Ascending aorta (tissue), 2 donors: Measurements from ENCODE around the gene LAMP1. TPM values are rescaled to one million over a fixed set of nuclear protein-coding genes. Genes with fewer than 3 reads are reported as not detected.

Source experiments
- DNase-seq, 2 donors: peaks; one replicate each; pipeline ENCODE4 v3.0.0-alpha.2; 2019; ENCODE audit warnings: low spot score in 2 of 2
- H3K27ac ChIP-seq, 2 donors: fragments of 200-600 bp; sonication (generic); one replicate each; pipeline ENCODE4 v1.5.1; 2016 to 2017; ENCODE audit warnings: mild to moderate bottlenecking in 1 of 2
- H3K27me3 ChIP-seq: fragments of 200-600 bp; sonication (generic); one replicate; pipeline ENCODE4 v1.5.1; 2017
- H3K36me3 ChIP-seq, 2 donors: fragments of 200-600 bp; sonication (generic); one replicate each; pipeline ENCODE4 v1.5.1; 2016
- H3K4me1 ChIP-seq, 2 donors: fragments of 200-600 bp; sonication (generic); one replicate each; pipeline ENCODE4 v1.5.1; 2016 to 2017; ENCODE audit warnings: mild to moderate bottlenecking in 1 of 2
- H3K4me3 ChIP-seq, 2 donors: fragments of 200-600 bp; sonication (generic); one replicate each; pipeline ENCODE4 v1.5.1; 2016 to 2017; ENCODE audit warnings: mild to moderate bottlenecking in 1 of 2
- H3K9me3 ChIP-seq, 2 donors: fragments of 200-600 bp; sonication (generic); one replicate each; pipeline ENCODE4 v1.5.1; 2016
- CTCF ChIP-seq, 3 experiments: fragments of 200-600 bp in 2 of 3; fragments of 450-650 bp in 1 of 3; sonication (generic) in 2 of 3; IDR thresholded peaks; one replicate each; pipeline ENCODE4 v1.5.1; 2016 to 2019; ENCODE audit warnings: antibody characterized with exemption in 3 of 3, mild to moderate bottlenecking in 1 of 3, moderate library complexity in 1 of 3
- intact Hi-C: fragments of 100-400 bp; cut with DNase I; formaldehyde crosslinking; loops from one replicate; pipeline ENCODE4 v1.15.1; 2023
- total RNA-seq: library from RNA; depleted of rRNA; stranded (reverse); fragments of >200 nt; gene quantifications from one replicate; pipeline ENCODE4 v1.1.0, GENCODE V29; 2016

Gene LAMP1
- total RNA-seq, 1 donor from 2014 or later, result 126 TPM

GRCh38 chr13:113350938-113351335 is 53.9 kb downstream of the LAMP1 start:
- Histone ChIP-seq H3K27ac (no peak overlapping the region), H3K4me1 (no peaks in the 10 kb centered on the region), H3K9me3 (no peaks in the 10 kb centered on the region), H3K4me3 (no peak overlapping the region), H3K27me3 (no peaks in the 10 kb centered on the region), H3K36me3 (no peaks in the 10 kb centered on the region)
- DNase-seq, result no peak
- intact Hi-C loops, result no loop called here
- TF ChIP-seq CTCF (IDR thresholded peaks at IDR 0.05), result no peak

DNA sequence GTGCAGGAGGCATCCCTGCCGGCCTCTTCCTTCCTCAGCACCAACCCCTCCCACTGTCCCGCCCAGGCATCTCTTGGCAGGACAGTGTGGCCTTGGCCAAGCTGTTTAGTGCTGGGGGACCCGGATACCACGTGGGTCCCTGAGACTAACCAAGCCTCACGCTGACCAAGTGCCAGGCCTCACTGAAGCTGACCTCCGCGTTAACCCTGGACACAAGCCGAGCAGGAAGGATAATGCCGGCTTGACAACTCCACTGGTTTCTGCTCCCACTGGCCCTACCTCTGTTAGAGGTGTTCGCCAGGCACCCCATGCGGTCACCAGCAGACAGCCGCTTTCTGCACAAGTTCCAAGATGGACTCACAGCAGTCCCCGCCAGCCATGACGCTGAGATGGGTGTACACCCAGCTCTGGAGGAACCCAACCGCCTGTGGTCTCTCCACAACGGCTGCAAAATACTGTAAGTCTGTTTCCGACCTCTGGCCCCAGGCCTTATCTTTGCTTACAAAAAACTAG is 54.5 kb downstream of the LAMP1 start:
- H3K4me3 ChIP-seq, result no peak overlapping the region
- no peak for TF ChIP-seq CTCF (IDR thresholded peaks at IDR 0.05)
- intact Hi-C loops, result no loop called here
- no peak overlapping the region for H3K27ac ChIP-seq
- no peaks in the 10 kb centered on the region for H3K9me3 ChIP-seq
- H3K27me3 ChIP-seq, result no peaks in the 10 kb centered on the region
- no peaks in the 10 kb centered on the region for H3K4me1 ChIP-seq
- no peak for DNase-seq
- H3K36me3 ChIP-seq, result no peaks in the 10 kb centered on the region

DNA sequence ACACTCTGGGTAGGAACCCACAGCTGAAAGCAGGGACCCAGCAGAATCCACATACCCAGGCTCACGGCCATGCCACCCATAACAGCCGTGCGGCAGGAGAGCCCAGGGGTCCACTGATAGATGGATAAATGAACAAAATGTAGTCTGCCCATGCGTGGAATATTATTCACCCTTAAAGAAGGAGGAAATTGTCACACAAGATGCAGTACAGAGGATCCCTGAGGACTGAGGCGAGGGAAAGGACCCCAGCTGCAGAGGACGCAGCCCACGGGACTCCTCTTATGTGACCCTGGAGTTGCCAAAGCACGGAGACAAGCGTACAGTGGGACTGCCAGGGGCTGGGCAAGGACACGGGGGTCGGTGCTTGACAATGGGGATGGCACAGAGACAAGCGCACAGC is 56.2 kb downstream of the LAMP1 start:
- intact Hi-C loops, result no loop called here
- Histone ChIP-seq H3K4me1 (no peaks in the 10 kb centered on the region), H3K27me3 (no peaks in the 10 kb centered on the region), H3K4me3 (no peak overlapping the region), H3K27ac (no peak overlapping the region), H3K9me3 (no peaks in the 10 kb centered on the region), H3K36me3 (no peaks in the 10 kb centered on the region)
- no peak for DNase-seq
- no peak for TF ChIP-seq CTCF (IDR thresholded peaks at IDR 0.05)

- intact Hi-C loops, result no loop called here
- Histone ChIP-seq H3K4me3 (no peak overlapping the region), H3K4me1 (no peaks in the 10 kb centered on the region), H3K36me3 (no peaks in the 10 kb centered on the region), H3K27me3 (no peaks in the 10 kb centered on the region), H3K9me3 (no peaks in the 10 kb centered on the region), H3K27ac (no peak overlapping the region)
- no peak for TF ChIP-seq CTCF (IDR thresholded peaks at IDR 0.05)
- no peak for DNase-seq
Measured at GRCh38 chr13:113354831-113355610, 58.0 kb downstream of the LAMP1 start.

DNA sequence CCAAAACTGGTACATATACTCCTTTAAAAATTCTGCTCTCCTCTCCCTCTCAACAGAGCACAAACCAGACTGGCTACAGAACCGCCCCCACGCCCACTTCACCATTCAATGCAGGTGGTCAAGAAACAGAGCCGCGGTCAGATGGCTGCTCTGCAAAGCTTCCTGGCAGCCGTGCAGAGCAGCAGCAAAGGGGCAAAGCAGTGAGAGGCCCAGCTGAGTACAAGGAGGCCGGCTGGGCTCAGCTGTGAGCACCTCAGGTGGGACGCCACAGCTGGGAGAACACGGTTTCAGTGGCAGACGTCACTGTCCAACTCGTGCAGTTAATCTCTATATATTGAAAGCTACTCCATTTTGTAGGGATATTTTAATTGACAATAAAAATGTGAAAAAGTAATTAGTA is 58.6 kb downstream of the LAMP1 start:
- H3K4me3 ChIP-seq, result no peak overlapping the region
- H3K4me1 ChIP-seq, result no peaks in the 10 kb centered on the region
- intact Hi-C loops, result no loop called here
- no peak overlapping the region for H3K27ac ChIP-seq
- TF ChIP-seq CTCF (IDR thresholded peaks at IDR 0.05), result no peak
- DNase-seq, result no peak
- no peaks in the 10 kb centered on the region for H3K9me3 ChIP-seq
- H3K36me3 ChIP-seq, result no peaks in the 10 kb centered on the region
- H3K27me3 ChIP-seq, result no peaks in the 10 kb centered on the region
